Right lobe of liver (tissue), 6 donors: ENCODE measurements around the gene CCDC88A. TPM values are rescaled to one million over a fixed set of nuclear protein-coding genes. Genes with fewer than 3 reads are reported as not detected.

ENCODE experiments used
- ATAC-seq, 4 donors: fragments of 200-7000 bp; cut with Tn5 transposase; one replicate each; pipeline ENCODE4 v1.9.1; 2020; ENCODE audit warnings: mild to moderate bottlenecking in 4 of 4, moderate library complexity in 4 of 4
- DNase-seq, 3 donors: peaks; one replicate each; pipeline ENCODE4 v3.0.0-alpha.2; 2020
- H3K27ac ChIP-seq, 3 donors: fragments of 200-600 bp; one replicate each; pipeline ENCODE4 v1.8.0; 2022
- H3K27me3 ChIP-seq, 2 donors: fragments of 200-600 bp; one replicate each; pipeline ENCODE4 v1.8.0; 2022
- H3K36me3 ChIP-seq, 4 donors: fragments of 200-600 bp; sonication (generic) in 1 of 4; one replicate each; pipeline versions ENCODE4 v1.5.1 to v1.8.0; 2017 to 2022; ENCODE audit warnings: control low read depth in 1 of 4
- H3K4me1 ChIP-seq, 4 donors: fragments of 200-600 bp; sonication (generic) in 1 of 4; one replicate each; pipeline versions ENCODE4 v1.5.1 to v1.8.0; 2017 to 2022; ENCODE audit warnings: control low read depth in 1 of 4
- H3K4me3 ChIP-seq, 3 donors: fragments of 200-600 bp; one replicate each; pipeline ENCODE4 v1.8.0; 2022
- H3K9me3 ChIP-seq, 4 donors: fragments of 200-600 bp; sonication (generic) in 1 of 4; one replicate each; pipeline versions ENCODE4 v1.5.1 to v1.8.0; 2017 to 2022; ENCODE audit warnings: control low read depth in 1 of 4
- POLR2A ChIP-seq: fragments of 450-650 bp; IDR thresholded peaks from one replicate; pipeline ENCODE4 v1.6.1; 2017; ENCODE audit warnings: antibody characterized with exemption, mild to moderate bottlenecking
- WGBS: methylation state at CpG from one replicate; pipeline ENCODE4 v1.1.6; 2018; ENCODE audit warnings: low coverage, low lambda C conversion rate; ENCODE audit not compliant: insufficient coverage; ENCODE audit errors: missing lambda C conversion rate; 5-methylcytosine and 5-hydroxymethylcytosine counted together
- intact Hi-C, 2 donors: fragments of 100-400 bp; cut with DNase I; formaldehyde crosslinking; loops; one replicate each; pipeline versions ENCODE4 v1.11.2 to v1.14.1; 2022
- total RNA-seq, 6 experiments: library from RNA; depleted of rRNA in 2 of 6; stranded (reverse); fragments of >200 nt in 2 of 6; fragmentation: NEBNext Ultra II Directional in 3 of 6; extraction: Animal tissue kit (Norgen Biotek cat#: 25700) in 3 of 6; gene quantifications; one replicate each; pipeline versions ENCODE4 v1.1.0 to v1.2.4, GENCODE V29; 2016 to 2023
- TF ChIP-seq, protein P1 (sequence below), 4 donors: fragments of 200-600 bp in 3 of 4; fragments of 450-650 bp in 1 of 4; IDR thresholded peaks; one replicate each; pipeline versions ENCODE4 v1.5.1 to v1.8.0; 2016 to 2022; ENCODE audit warnings: antibody characterized with exemption in 4 of 4, mild to moderate bottlenecking in 2 of 4
- donor health status: DM: no; HTN: yes; CAD: no.
- donor health status: DM: no; HTN: no; CAD: no.
- donor health status: DM: no; HTN: no; CAD: no.
- donor health status: DM: no; HTN: yes; CAD: no.
- donor health status: DM: no; HTN: yes; CAD: no.

CCDC88A gene
- total RNA-seq, 6 experiments from 2014 or later, result 11.5 to 26.1 (median 18.5) TPM

GRCh38 chr2:55415300-55415699, 4.4 kb downstream of the CCDC88A start:
- Histone ChIP-seq H3K27ac (no peak overlapping the region), H3K9me3 (no peaks in the 10 kb centered on the region), H3K4me1 (no peaks in the 10 kb centered on the region), H3K36me3 (no peaks in the 10 kb centered on the region), H3K4me3 (no peak overlapping the region), H3K27me3 (no peaks in the 10 kb centered on the region)
- WGBS, result 65% methylated on average over 2 of the region's 2 CpGs
- DNase-seq, result no peak
- intact Hi-C loops, result no loop called here
- no peak for ATAC-seq
- TF ChIP-seq POLR2A, result no peak
- TF ChIP-seq, protein P1, sequence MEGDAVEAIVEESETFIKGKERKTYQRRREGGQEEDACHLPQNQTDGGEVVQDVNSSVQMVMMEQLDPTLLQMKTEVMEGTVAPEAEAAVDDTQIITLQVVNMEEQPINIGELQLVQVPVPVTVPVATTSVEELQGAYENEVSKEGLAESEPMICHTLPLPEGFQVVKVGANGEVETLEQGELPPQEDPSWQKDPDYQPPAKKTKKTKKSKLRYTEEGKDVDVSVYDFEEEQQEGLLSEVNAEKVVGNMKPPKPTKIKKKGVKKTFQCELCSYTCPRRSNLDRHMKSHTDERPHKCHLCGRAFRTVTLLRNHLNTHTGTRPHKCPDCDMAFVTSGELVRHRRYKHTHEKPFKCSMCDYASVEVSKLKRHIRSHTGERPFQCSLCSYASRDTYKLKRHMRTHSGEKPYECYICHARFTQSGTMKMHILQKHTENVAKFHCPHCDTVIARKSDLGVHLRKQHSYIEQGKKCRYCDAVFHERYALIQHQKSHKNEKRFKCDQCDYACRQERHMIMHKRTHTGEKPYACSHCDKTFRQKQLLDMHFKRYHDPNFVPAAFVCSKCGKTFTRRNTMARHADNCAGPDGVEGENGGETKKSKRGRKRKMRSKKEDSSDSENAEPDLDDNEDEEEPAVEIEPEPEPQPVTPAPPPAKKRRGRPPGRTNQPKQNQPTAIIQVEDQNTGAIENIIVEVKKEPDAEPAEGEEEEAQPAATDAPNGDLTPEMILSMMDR (IDR thresholded peaks at IDR 0.05), result no peak

GRCh38 chr2:55408918-55409868, 10.5 kb downstream of the CCDC88A start:
- intact Hi-C loops, result no loop called here
- Histone ChIP-seq H3K9me3 (no peaks in the 10 kb centered on the region), H3K27me3 (no peaks in the 10 kb centered on the region), H3K27ac (no peak overlapping the region), H3K36me3 (peaks cover 0 to 10% (median 0%) of the 10 kb centered on the region in 4 donors), H3K4me3 (no peak overlapping the region), H3K4me1 (no peaks in the 10 kb centered on the region)
- ATAC-seq (no peak), DNase-seq (no peak)
- TF ChIP-seq POLR2A, result no peak
- TF ChIP-seq, protein P1 (IDR thresholded peaks at IDR 0.05), result no peak
- WGBS, result 60% methylated on average over 7 of the region's 12 CpGs

- H3K27ac ChIP-seq, result no peak overlapping the region
- H3K27me3 ChIP-seq, result no peaks in the 10 kb centered on the region
- peaks cover 0 to 12% (median 0%) of the 10 kb centered on the region in 4 donors for H3K36me3 ChIP-seq
- no peaks in the 10 kb centered on the region for H3K9me3 ChIP-seq
- TF ChIP-seq, protein P1 (IDR thresholded peaks at IDR 0.05), result no peak
- no peak for TF ChIP-seq POLR2A
- H3K4me3 ChIP-seq, result no peak overlapping the region
- H3K4me1 ChIP-seq, result no peaks in the 10 kb centered on the region
- WGBS, result 65% methylated on average over 5 of the region's 5 CpGs
- ATAC-seq, result no peak
- no peak for DNase-seq
- intact Hi-C loops, result no loop called here
Measured at GRCh38 chr2:55408098-55408882, 11.4 kb downstream of the CCDC88A start.

DNA sequence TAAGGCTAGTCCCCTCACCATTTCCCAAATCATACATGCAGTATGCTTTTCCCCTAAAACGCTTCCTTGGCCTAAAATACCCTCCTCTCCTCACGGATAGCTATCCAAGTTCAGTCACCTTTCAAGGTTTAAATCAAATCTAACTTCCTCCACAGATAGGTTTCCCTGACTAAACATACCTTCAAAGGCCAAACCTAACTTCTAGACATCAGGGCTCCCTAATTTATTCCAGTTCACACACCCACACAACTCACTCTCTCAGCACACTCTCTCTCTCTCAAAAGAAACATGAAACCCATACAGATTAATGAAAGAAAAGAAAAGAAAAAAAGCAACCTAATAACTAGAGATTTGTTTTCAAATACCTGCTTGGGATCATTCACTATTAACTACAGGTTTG, 14.5 kb downstream of the CCDC88A start:
- Histone ChIP-seq H3K27ac (no peak overlapping the region), H3K4me1 (no peaks in the 10 kb centered on the region), H3K4me3 (no peak overlapping the region), H3K36me3 (peaks cover 0 to 12% (median 0%) of the 10 kb centered on the region in 4 donors), H3K27me3 (no peaks in the 10 kb centered on the region), H3K9me3 (no peaks in the 10 kb centered on the region)
- ATAC-seq (no peak), DNase-seq (no peak)
- 100% methylated on average over 1 of the region's 2 CpGs for WGBS
- TF ChIP-seq, protein P1 (IDR thresholded peaks at IDR 0.05), result no peak
- TF ChIP-seq POLR2A, result no peak
- intact Hi-C loops, result no loop called here
